GM19099 (cell line): ENCODE results near the gene PHLPP1.

Experiments used
- POLR2A ChIP-seq: IDR thresholded peaks from 3 replicates; pipeline ENCODE4 v1.6.1; 2011; ENCODE audit warnings: low read depth; ENCODE audit not compliant: insufficient read length; ENCODE audit errors: extremely low read depth

Gene PHLPP1

GRCh38 chr18:62852851-62853250 lies 137.5 kb downstream of the PHLPP1 start:
- no peak for TF ChIP-seq POLR2A

GRCh38 chr18:62856294-62856693 lies 141.0 kb downstream of the PHLPP1 start:
- no peak for TF ChIP-seq POLR2A

GRCh38 chr18:62857263-62857976 lies 142.1 kb downstream of the PHLPP1 start:
- TF ChIP-seq POLR2A = no peak

- TF ChIP-seq POLR2A = no peak
Measured at GRCh38 chr18:62860062-62860461, 144.7 kb downstream of the PHLPP1 start.

GRCh38 chr18:62862466-62862865 lies 147.1 kb downstream of the PHLPP1 start:
- no peak for TF ChIP-seq POLR2A

GRCh38 chr18:62863579-62864001 lies 148.2 kb downstream of the PHLPP1 start:
- no peak for TF ChIP-seq POLR2A

GRCh38 chr18:62865498-62865897 lies 150.2 kb downstream of the PHLPP1 start:
- TF ChIP-seq POLR2A = no peak

- no peak for TF ChIP-seq POLR2A
Measured at GRCh38 chr18:62867534-62867933, 152.2 kb downstream of the PHLPP1 start.

- TF ChIP-seq POLR2A = no peak
Measured at GRCh38 chr18:62868645-62869044, 153.3 kb downstream of the PHLPP1 start.

GRCh38 chr18:62870643-62871042 lies 155.3 kb downstream of the PHLPP1 start:
- TF ChIP-seq POLR2A = no peak

GRCh38 chr18:62875323-62875722 lies 160.0 kb downstream of the PHLPP1 start:
- no peak for TF ChIP-seq POLR2A

GRCh38 chr18:62876111-62876510 lies 160.8 kb downstream of the PHLPP1 start:
- TF ChIP-seq POLR2A = no peak

GRCh38 chr18:62876828-62877227 lies 161.5 kb downstream of the PHLPP1 start:
- no peak for TF ChIP-seq POLR2A

- no peak for TF ChIP-seq POLR2A
Measured at GRCh38 chr18:62877411-62878221, 162.3 kb downstream of the PHLPP1 start.

GRCh38 chr18:62878305-62878704 lies 163.0 kb downstream of the PHLPP1 start:
- no peak for TF ChIP-seq POLR2A

- no peak for TF ChIP-seq POLR2A
Measured at GRCh38 chr18:62880034-62880433, 164.7 kb downstream of the PHLPP1 start.

GRCh38 chr18:62880673-62881364 lies 165.5 kb downstream of the PHLPP1 start:
- no peak for TF ChIP-seq POLR2A
